HEK293 (cell line): ENCODE measurements around the gene CD19.

Source experiments
- CTCF ChIA-PET: fragments of 350-600 bp; formaldehyde crosslinking; extraction: SDS; loops from one replicate; lab custom pipeline; 2021; ENCODE audit warnings: antibody characterized with exemption; lab: Yijun Ruan, JAX
- POLR2A ChIA-PET: fragments of 300-600 bp; formaldehyde crosslinking; extraction: SDS; loops from one replicate; lab custom pipeline; 2020; ENCODE audit warnings: antibody characterized with exemption, inconsistent platforms; lab: Yijun Ruan, JAX
- H3K27ac ChIP-seq: fragments of 200-500 bp; sonication (Bioruptor generic); 2 replicates; pipeline ENCODE4 v1.5.1; 2014; ENCODE audit warnings: low read depth, low read length, control low read depth, inconsistent platforms; ENCODE audit errors: extremely low read depth
- H3K36me3 ChIP-seq, 2 experiments: fragments of 200-500 bp in 1 of 2; sonication (Bioruptor generic) in 1 of 2; 1 replicate in 1 of 2; 2 replicates in 1 of 2; pipeline ENCODE4 v1.5.1; 2014 to 2017; ENCODE audit warnings: inconsistent platforms in 2 of 2, low read length in 2 of 2; ENCODE audit not compliant: control insufficient read depth in 2 of 2, insufficient read depth in 1 of 2
- H3K4me1 ChIP-seq: fragments of 200-500 bp; sonication (Bioruptor generic); 2 replicates; pipeline ENCODE4 v1.5.1; 2014; ENCODE audit warnings: mild to moderate bottlenecking, low read length, inconsistent platforms; ENCODE audit not compliant: control insufficient read depth, insufficient read depth
- H3K4me3 ChIP-seq: 2 replicates; pipeline ENCODE4 v1.5.1; 2011; ENCODE audit warnings: low read depth, mild to moderate bottlenecking, control low read depth, low read length, moderate library complexity
- H3K9me3 ChIP-seq: fragments of 200-500 bp; sonication (Bioruptor generic); 2 replicates; pipeline ENCODE4 v1.5.1; 2014; ENCODE audit warnings: low read depth, low read length, inconsistent platforms; ENCODE audit not compliant: control insufficient read depth, insufficient read depth
- GFI1B ChIP-seq: fragments of 450-650 bp; formaldehyde crosslinking; IDR thresholded peaks from 2 replicates; pipeline ENCODE4 v1.5.1; 2016; ENCODE audit warnings: missing biosample characterization, missing genetic modification characterization
- KLF9 ChIP-seq: fragments of 450-650 bp; formaldehyde crosslinking; IDR thresholded peaks from 2 replicates; pipeline ENCODE4 v1.5.1; 2016; ENCODE audit warnings: missing biosample characterization, missing genetic modification characterization, low read depth
- MYNN ChIP-seq: fragments of 450-650 bp; formaldehyde crosslinking; IDR thresholded peaks from 2 replicates; pipeline ENCODE4 v1.5.1; 2016; ENCODE audit warnings: missing biosample characterization, missing genetic modification characterization, borderline replicate concordance
- MZF1 ChIP-seq: fragments of 450-650 bp; formaldehyde crosslinking; IDR thresholded peaks from 2 replicates; pipeline ENCODE4 v1.5.1; 2017; ENCODE audit warnings: missing biosample characterization, missing genetic modification characterization, borderline replicate concordance
- OVOL3 ChIP-seq: fragments of 450-650 bp; formaldehyde crosslinking; IDR thresholded peaks from 2 replicates; pipeline ENCODE4 v1.5.1; 2016; ENCODE audit warnings: missing biosample characterization, missing genetic modification characterization
- PBX3 ChIP-seq: sonication (generic); formaldehyde crosslinking; IDR thresholded peaks from 2 replicates; pipeline ENCODE4 v1.8.1; 2022; ENCODE audit warnings: mild to moderate bottlenecking, moderate library complexity, missing genetic modification reagents
- SP7 ChIP-seq: fragments of 450-650 bp; formaldehyde crosslinking; IDR thresholded peaks from 2 replicates; pipeline ENCODE4 v1.5.1; 2016; ENCODE audit warnings: missing biosample characterization, missing genetic modification characterization
- YY1 ChIP-seq: fragments of 450-650 bp; formaldehyde crosslinking; IDR thresholded peaks from 2 replicates; pipeline ENCODE4 v1.5.1; 2018; ENCODE audit warnings: missing biosample characterization, missing genetic modification characterization
- ZBTB26 ChIP-seq: fragments of 450-650 bp; formaldehyde crosslinking; optimal IDR thresholded peaks from 2 replicates; pipeline ENCODE3; 2016; ENCODE audit warnings: missing biosample characterization, mild to moderate bottlenecking, missing genetic modification characterization
- ZFP41 ChIP-seq: fragments of 450-650 bp; formaldehyde crosslinking; IDR thresholded peaks from 2 replicates; pipeline ENCODE4 v1.5.1; 2016; ENCODE audit warnings: missing biosample characterization, missing genetic modification characterization, borderline replicate concordance
- ZFP69B ChIP-seq: fragments of 450-650 bp; formaldehyde crosslinking; IDR thresholded peaks from 2 replicates; pipeline ENCODE4 v1.5.1; 2016; ENCODE audit warnings: missing biosample characterization, missing genetic modification characterization
- ZNF23 ChIP-seq: fragments of 450-650 bp; formaldehyde crosslinking; IDR thresholded peaks from 2 replicates; pipeline ENCODE4 v1.5.1; 2016; ENCODE audit warnings: missing biosample characterization, missing genetic modification characterization, borderline replicate concordance
- ZNF266 ChIP-seq: fragments of 450-650 bp; formaldehyde crosslinking; IDR thresholded peaks from 2 replicates; pipeline ENCODE4 v1.5.1; 2016; ENCODE audit warnings: missing biosample characterization, missing genetic modification characterization, low read depth
- ZNF274 ChIP-seq, 2 experiments: fragments of 200-500 bp in 1 of 2; fragments of 450-650 bp in 1 of 2; sonication (Bioruptor generic) in 1 of 2; formaldehyde crosslinking in 1 of 2; IDR thresholded peaks; 2 replicates each; pipeline versions ENCODE4 v1.5.1 to v1.6.1; 2014 to 2016; ENCODE audit warnings: borderline replicate concordance in 1 of 2, inconsistent platforms in 1 of 2, low read length in 1 of 2, missing biosample characterization in 1 of 2, missing genetic modification characterization in 1 of 2
- ZNF311 ChIP-seq: fragments of 450-650 bp; formaldehyde crosslinking; IDR thresholded peaks from 2 replicates; pipeline ENCODE4 v1.5.1; 2017; ENCODE audit warnings: missing biosample characterization, missing genetic modification characterization, borderline replicate concordance
- ZNF350 ChIP-seq: fragments of 450-650 bp; formaldehyde crosslinking; IDR thresholded peaks from 2 replicates; pipeline ENCODE4 v1.5.0; 2017; ENCODE audit warnings: missing biosample characterization, mild to moderate bottlenecking, missing genetic modification characterization
- ZNF48 ChIP-seq: fragments of 450-650 bp; formaldehyde crosslinking; IDR thresholded peaks from 2 replicates; pipeline ENCODE4 v1.5.1; 2016; ENCODE audit warnings: missing biosample characterization, missing genetic modification characterization
- ZNF596 ChIP-seq: fragments of 450-650 bp; IDR thresholded peaks from 2 replicates; pipeline ENCODE4 v1.5.0; 2018; ENCODE audit warnings: missing biosample characterization, mild to moderate bottlenecking, missing genetic modification characterization, moderate library complexity
- ZNF626 ChIP-seq: fragments of 450-650 bp; sonication (Bioruptor Pico); formaldehyde crosslinking; IDR thresholded peaks from 2 replicates; pipeline ENCODE4 v1.5.1; 2018; ENCODE audit warnings: missing biosample characterization, missing genetic modification characterization, inconsistent platforms
- ZNF768 ChIP-seq: fragments of 450-650 bp; formaldehyde crosslinking; IDR thresholded peaks from 2 replicates; pipeline ENCODE4 v1.5.1; 2018; ENCODE audit warnings: missing biosample characterization, mild to moderate bottlenecking, missing genetic modification characterization
- ZNF830 ChIP-seq: fragments of 450-650 bp; IDR thresholded peaks from 2 replicates; pipeline ENCODE4 v1.5.0; 2018; ENCODE audit warnings: missing biosample characterization, missing genetic modification characterization, low read depth, mild to moderate bottlenecking, moderate library complexity
- TF ChIP-seq, protein P1 (sequence below): fragments of 450-650 bp; formaldehyde crosslinking; IDR thresholded peaks from 2 replicates; pipeline ENCODE4 v1.5.1; 2016; ENCODE audit warnings: missing biosample characterization, missing genetic modification characterization
- TF ChIP-seq, protein P2 (sequence below): fragments of 450-650 bp; formaldehyde crosslinking; IDR thresholded peaks from 2 replicates; pipeline ENCODE4 v1.5.1; 2017; ENCODE audit warnings: missing biosample characterization, missing genetic modification characterization
- TF ChIP-seq, protein P3 (sequence below): IDR thresholded peaks from 2 replicates; pipeline ENCODE4 v1.6.1; 2011; ENCODE audit warnings: mild to moderate bottlenecking, low read depth, low read length, borderline replicate concordance
- TF ChIP-seq, protein P4 (sequence below): fragments of 450-650 bp; formaldehyde crosslinking; IDR thresholded peaks from 2 replicates; pipeline ENCODE4 v1.5.1; 2017; ENCODE audit warnings: missing biosample characterization, missing genetic modification characterization
- TF ChIP-seq, protein P5 (sequence below): fragments of 450-650 bp; formaldehyde crosslinking; IDR thresholded peaks from 2 replicates; pipeline ENCODE4 v1.5.1; 2016; ENCODE audit warnings: missing biosample characterization, missing genetic modification characterization

Gene CD19

DNA sequence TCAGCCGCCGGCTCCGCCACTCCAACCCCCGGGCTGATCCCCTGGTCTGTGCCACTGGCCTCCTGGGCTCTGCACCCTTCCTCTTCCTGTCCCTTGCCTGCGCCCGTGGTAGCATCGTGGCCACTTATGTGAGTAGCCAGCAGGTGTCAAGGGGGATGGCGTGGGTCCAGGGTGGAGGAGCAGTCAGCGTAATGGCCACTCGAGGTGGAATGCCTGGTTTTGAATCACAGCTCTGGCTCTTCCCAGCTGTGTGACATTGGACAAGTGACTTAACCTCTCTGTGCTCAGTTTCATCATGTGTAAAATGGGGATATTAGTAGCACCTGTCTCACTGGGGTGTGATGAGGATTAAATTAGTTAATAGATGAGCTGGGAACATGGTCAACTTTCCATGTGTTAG is 50.6 kb downstream of the CD19 start:
- POLR2A ChIA-PET = no interaction called here
- CTCF ChIA-PET = interaction anchor here (0.6 to 1.2 kb wide), 3 partner anchors 11 to 34 kb away, joined by 4 read pairs; no protein-coding TSS in a partner anchor

DNA sequence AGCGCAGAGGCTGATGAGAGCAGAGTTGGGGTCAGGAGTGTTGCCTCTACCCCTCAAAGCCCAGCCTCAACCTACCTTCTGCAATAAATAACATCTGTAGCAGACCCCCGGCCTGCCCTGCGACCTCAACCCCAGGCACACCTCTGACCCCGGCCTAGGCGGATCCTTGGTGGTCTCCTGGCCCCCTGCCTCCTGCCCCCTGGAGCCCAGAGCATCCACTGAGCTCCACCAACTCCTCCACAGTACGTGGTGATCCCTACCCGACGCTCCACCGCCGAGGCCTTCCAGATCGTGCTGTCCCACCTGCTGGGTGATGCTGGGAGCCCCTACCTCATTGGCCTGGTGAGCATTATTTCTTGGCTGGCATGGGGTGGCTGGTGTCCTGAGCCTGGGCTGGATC is 51.2 kb downstream of the CD19 start:
- H3K9me3 ChIP-seq = no peaks in the 10 kb centered on the region
- H3K4me3 ChIP-seq = no peak overlapping the region
- H3K4me1 ChIP-seq = no peaks in the 10 kb centered on the region
- TF ChIP-seq ZNF274 (IDR thresholded peaks at IDR 0.05; ENCODE audit: low read length) = no peak
- TF ChIP-seq ZNF274 (tag by site-specific recombination; IDR thresholded peaks at IDR 0.05; ENCODE audit: borderline replicate concordance) = no peak
- TF ChIP-seq, protein P1, sequence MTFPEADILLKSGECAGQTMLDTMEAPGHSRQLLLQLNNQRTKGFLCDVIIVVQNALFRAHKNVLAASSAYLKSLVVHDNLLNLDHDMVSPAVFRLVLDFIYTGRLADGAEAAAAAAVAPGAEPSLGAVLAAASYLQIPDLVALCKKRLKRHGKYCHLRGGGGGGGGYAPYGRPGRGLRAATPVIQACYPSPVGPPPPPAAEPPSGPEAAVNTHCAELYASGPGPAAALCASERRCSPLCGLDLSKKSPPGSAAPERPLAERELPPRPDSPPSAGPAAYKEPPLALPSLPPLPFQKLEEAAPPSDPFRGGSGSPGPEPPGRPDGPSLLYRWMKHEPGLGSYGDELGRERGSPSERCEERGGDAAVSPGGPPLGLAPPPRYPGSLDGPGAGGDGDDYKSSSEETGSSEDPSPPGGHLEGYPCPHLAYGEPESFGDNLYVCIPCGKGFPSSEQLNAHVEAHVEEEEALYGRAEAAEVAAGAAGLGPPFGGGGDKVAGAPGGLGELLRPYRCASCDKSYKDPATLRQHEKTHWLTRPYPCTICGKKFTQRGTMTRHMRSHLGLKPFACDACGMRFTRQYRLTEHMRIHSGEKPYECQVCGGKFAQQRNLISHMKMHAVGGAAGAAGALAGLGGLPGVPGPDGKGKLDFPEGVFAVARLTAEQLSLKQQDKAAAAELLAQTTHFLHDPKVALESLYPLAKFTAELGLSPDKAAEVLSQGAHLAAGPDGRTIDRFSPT (tag by site-specific recombination) = no peak
- no peak for TF ChIP-seq ZNF23 (tag by site-specific recombination)
- TF ChIP-seq KLF9 (tag by site-specific recombination) = no peak
- no peak for TF ChIP-seq ZNF48 (tag by site-specific recombination)
- TF ChIP-seq, protein P2, sequence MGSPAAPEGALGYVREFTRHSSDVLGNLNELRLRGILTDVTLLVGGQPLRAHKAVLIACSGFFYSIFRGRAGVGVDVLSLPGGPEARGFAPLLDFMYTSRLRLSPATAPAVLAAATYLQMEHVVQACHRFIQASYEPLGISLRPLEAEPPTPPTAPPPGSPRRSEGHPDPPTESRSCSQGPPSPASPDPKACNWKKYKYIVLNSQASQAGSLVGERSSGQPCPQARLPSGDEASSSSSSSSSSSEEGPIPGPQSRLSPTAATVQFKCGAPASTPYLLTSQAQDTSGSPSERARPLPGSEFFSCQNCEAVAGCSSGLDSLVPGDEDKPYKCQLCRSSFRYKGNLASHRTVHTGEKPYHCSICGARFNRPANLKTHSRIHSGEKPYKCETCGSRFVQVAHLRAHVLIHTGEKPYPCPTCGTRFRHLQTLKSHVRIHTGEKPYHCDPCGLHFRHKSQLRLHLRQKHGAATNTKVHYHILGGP (tag by site-specific recombination) = no peak
- TF ChIP-seq ZNF311 = no peak
- TF ChIP-seq OVOL3 (tag by site-specific recombination) = no peak
- no peak for TF ChIP-seq ZNF350 (tag by site-specific recombination)
- TF ChIP-seq ZBTB26 = no peak
- TF ChIP-seq SP7 (tag by site-specific recombination) = no peak
- TF ChIP-seq YY1 (tag by site-specific recombination) = no peak
- no peak for TF ChIP-seq ZFP41 (tag by site-specific recombination)
- TF ChIP-seq, protein P3, sequence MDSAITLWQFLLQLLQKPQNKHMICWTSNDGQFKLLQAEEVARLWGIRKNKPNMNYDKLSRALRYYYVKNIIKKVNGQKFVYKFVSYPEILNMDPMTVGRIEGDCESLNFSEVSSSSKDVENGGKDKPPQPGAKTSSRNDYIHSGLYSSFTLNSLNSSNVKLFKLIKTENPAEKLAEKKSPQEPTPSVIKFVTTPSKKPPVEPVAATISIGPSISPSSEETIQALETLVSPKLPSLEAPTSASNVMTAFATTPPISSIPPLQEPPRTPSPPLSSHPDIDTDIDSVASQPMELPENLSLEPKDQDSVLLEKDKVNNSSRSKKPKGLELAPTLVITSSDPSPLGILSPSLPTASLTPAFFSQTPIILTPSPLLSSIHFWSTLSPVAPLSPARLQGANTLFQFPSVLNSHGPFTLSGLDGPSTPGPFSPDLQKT = no peak
- TF ChIP-seq ZNF830 (tag by site-specific recombination) = no peak
- no peak for TF ChIP-seq MZF1
- no peak for TF ChIP-seq MYNN (tag by site-specific recombination)
- no peak for TF ChIP-seq ZNF626 (tag by site-specific recombination)
- no peak for TF ChIP-seq ZNF596
- TF ChIP-seq, protein P4, sequence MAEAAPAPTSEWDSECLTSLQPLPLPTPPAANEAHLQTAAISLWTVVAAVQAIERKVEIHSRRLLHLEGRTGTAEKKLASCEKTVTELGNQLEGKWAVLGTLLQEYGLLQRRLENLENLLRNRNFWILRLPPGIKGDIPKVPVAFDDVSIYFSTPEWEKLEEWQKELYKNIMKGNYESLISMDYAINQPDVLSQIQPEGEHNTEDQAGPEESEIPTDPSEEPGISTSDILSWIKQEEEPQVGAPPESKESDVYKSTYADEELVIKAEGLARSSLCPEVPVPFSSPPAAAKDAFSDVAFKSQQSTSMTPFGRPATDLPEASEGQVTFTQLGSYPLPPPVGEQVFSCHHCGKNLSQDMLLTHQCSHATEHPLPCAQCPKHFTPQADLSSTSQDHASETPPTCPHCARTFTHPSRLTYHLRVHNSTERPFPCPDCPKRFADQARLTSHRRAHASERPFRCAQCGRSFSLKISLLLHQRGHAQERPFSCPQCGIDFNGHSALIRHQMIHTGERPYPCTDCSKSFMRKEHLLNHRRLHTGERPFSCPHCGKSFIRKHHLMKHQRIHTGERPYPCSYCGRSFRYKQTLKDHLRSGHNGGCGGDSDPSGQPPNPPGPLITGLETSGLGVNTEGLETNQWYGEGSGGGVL = no peak
- POLR2A ChIA-PET = no interaction called here
- H3K27ac ChIP-seq = no peak overlapping the region
- CTCF ChIA-PET = interaction anchor here (0.6 to 1.2 kb wide), 2 partner anchors 12 to 17 kb away, joined by 4 read pairs; no protein-coding TSS in a partner anchor
- peaks cover 0 to 69% of the 10 kb centered on the region in 2 experiments; a peak in 2 of 3 replicates for H3K36me3 ChIP-seq

More for the DNA sequence above, 50.6 kb downstream of the CD19 start:
- Histone ChIP-seq H3K4me3 (no peak overlapping the region), H3K4me1 (no peaks in the 10 kb centered on the region), H3K9me3 (no peaks in the 10 kb centered on the region), H3K36me3 (peaks cover 0 to 72% of the 10 kb centered on the region in 2 experiments; a peak in 2 of 3 replicates), H3K27ac (no peak overlapping the region)
- TF ChIP-seq GFI1B (tag by site-specific recombination) (no peak), ZNF768 (tag by site-specific recombination) (peak; percentile 91; the same call in 1 of the 2 replicates), PBX3 (no peak), ZFP69B (tag by site-specific recombination) (no peak), ZNF266 (tag by site-specific recombination) (no peak)
- TF ChIP-seq, protein P5, sequence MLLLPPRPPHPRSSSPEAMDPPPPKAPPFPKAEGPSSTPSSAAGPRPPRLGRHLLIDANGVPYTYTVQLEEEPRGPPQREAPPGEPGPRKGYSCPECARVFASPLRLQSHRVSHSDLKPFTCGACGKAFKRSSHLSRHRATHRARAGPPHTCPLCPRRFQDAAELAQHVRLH (tag by site-specific recombination) = peak; percentile 67
- TF ChIP-seq, all 188 proteins: peak for 2
